Measurements from ENCODE around the gene TMEM131L. TPM values are rescaled to one million over a fixed set of nuclear protein-coding genes. Genes with fewer than 3 reads are reported as not detected.

TMEM131L gene
- total RNA-seq, 2 donors from 2014 or later: 4.8 to 6.2 TPM

GRCh38 chr4:153476829-153477574 lies 10.8 kb downstream of the TMEM131L start:
- Histone ChIP-seq H3K27me3 (no peaks in the 10 kb centered on the region), H3K27ac (no peak overlapping the region), H3K4me3 (no peak overlapping the region), H3K9me3 (no peaks in the 10 kb centered on the region), H3K4me1 (no peaks in the 10 kb centered on the region), H3K9ac (ENCODE audit: low read depth in 2 of 2, low read length in 2 of 2) (no peak overlapping the region), H3K36me3 (no peaks in the 10 kb centered on the region)
- intact Hi-C loops (cut with DNase I): no loop called here
- DNase-seq: no peak
- TF ChIP-seq CTCF (IDR thresholded peaks at IDR 0.05): no peak

- Histone ChIP-seq H3K27me3 (no peaks in the 10 kb centered on the region), H3K4me3 (no peak overlapping the region), H3K4me1 (no peaks in the 10 kb centered on the region), H3K27ac (no peak overlapping the region), H3K9ac (ENCODE audit: low read depth in 2 of 2, low read length in 2 of 2) (no peak overlapping the region), H3K9me3 (no peaks in the 10 kb centered on the region), H3K36me3 (no peaks in the 10 kb centered on the region)
- DNase-seq: no peak
- no peak for TF ChIP-seq CTCF (IDR thresholded peaks at IDR 0.05)
- intact Hi-C loops (cut with DNase I): no loop called here
Observed at GRCh38 chr4:153479101-153479500, 12.9 kb downstream of the TMEM131L start.

GRCh38 chr4:153480704-153481103 lies 14.5 kb downstream of the TMEM131L start:
- Histone ChIP-seq H3K9ac (ENCODE audit: low read depth in 2 of 2, low read length in 2 of 2) (no peak overlapping the region), H3K27ac (no peak overlapping the region), H3K9me3 (no peaks in the 10 kb centered on the region), H3K36me3 (no peaks in the 10 kb centered on the region), H3K27me3 (no peaks in the 10 kb centered on the region), H3K4me1 (no peaks in the 10 kb centered on the region), H3K4me3 (no peak overlapping the region)
- intact Hi-C loops (cut with DNase I): no loop called here
- DNase-seq: no peak
- TF ChIP-seq CTCF (IDR thresholded peaks at IDR 0.05): no peak

GRCh38 chr4:153481478-153481877 lies 15.3 kb downstream of the TMEM131L start:
- Histone ChIP-seq H3K4me1 (peaks cover 5% of the 10 kb centered on the region), H3K4me3 (no peak overlapping the region), H3K36me3 (no peaks in the 10 kb centered on the region), H3K27ac (no peak overlapping the region), H3K9me3 (no peaks in the 10 kb centered on the region), H3K27me3 (no peaks in the 10 kb centered on the region), H3K9ac (ENCODE audit: low read depth in 2 of 2, low read length in 2 of 2) (no peak overlapping the region)
- TF ChIP-seq CTCF (IDR thresholded peaks at IDR 0.05): no peak
- intact Hi-C loops (cut with DNase I): no loop called here
- no peak for DNase-seq

- no peak overlapping the region for H3K4me3 ChIP-seq
- TF ChIP-seq CTCF (IDR thresholded peaks at IDR 0.05): no peak
- no peaks in the 10 kb centered on the region for H3K27me3 ChIP-seq
- intact Hi-C loops (cut with DNase I): no loop called here
- no peaks in the 10 kb centered on the region for H3K36me3 ChIP-seq
- DNase-seq: no peak
- H3K9me3 ChIP-seq: no peaks in the 10 kb centered on the region
- peaks cover 9% of the 10 kb centered on the region for H3K4me1 ChIP-seq
- H3K27ac ChIP-seq: no peak overlapping the region
- H3K9ac ChIP-seq (ENCODE audit: low read depth in 2 of 2, low read length in 2 of 2): no peak overlapping the region
Observed at GRCh38 chr4:153483432-153484418, 17.6 kb downstream of the TMEM131L start.
